GM19328 (cell line): Measurements from ENCODE around the gene ARNT2.

Source experiments
- ATAC-seq: cut with Tn5 transposase; IDR thresholded peaks from one replicate; pipeline ENCODE4 v1.9.1; 2021; ENCODE audit warnings: mild to moderate bottlenecking, moderate library complexity; ENCODE audit not compliant: unreplicated experiment

ARNT2 gene

GRCh38 chr15:80464951-80465625 is 60.9 kb downstream of the ARNT2 start:
- no peak for ATAC-seq

GRCh38 chr15:80465626-80466005 is 61.4 kb downstream of the ARNT2 start:
- no peak for ATAC-seq

- no peak for ATAC-seq
Measured at GRCh38 chr15:80466543-80466942, 62.4 kb downstream of the ARNT2 start.

GRCh38 chr15:80467311-80467714 is 63.1 kb downstream of the ARNT2 start:
- ATAC-seq, result no peak

- ATAC-seq, result no peak
Measured at GRCh38 chr15:80468796-80469195, 64.6 kb downstream of the ARNT2 start.

GRCh38 chr15:80471881-80472280 is 67.7 kb downstream of the ARNT2 start:
- no peak for ATAC-seq

GRCh38 chr15:80473286-80474223 is 69.4 kb downstream of the ARNT2 start:
- no peak for ATAC-seq

- no peak for ATAC-seq
Measured at GRCh38 chr15:80474224-80475215, 70.3 kb downstream of the ARNT2 start.

GRCh38 chr15:80475572-80475971 is 71.4 kb downstream of the ARNT2 start:
- ATAC-seq, result no peak

- ATAC-seq, result no peak
Measured at GRCh38 chr15:80476036-80476435, 71.9 kb downstream of the ARNT2 start.

GRCh38 chr15:80478075-80478474 is 73.9 kb downstream of the ARNT2 start:
- no peak for ATAC-seq

- ATAC-seq, result no peak
Measured at GRCh38 chr15:80479191-80479590, 75.0 kb downstream of the ARNT2 start.

- ATAC-seq, result no peak
Measured at GRCh38 chr15:80480171-80480811, 76.1 kb downstream of the ARNT2 start.

GRCh38 chr15:80480909-80481308 is 76.7 kb downstream of the ARNT2 start:
- no peak for ATAC-seq

GRCh38 chr15:80482696-80483095 is 78.5 kb downstream of the ARNT2 start:
- ATAC-seq, result no peak

GRCh38 chr15:80483725-80484161 is 79.6 kb downstream of the ARNT2 start:
- no peak for ATAC-seq

- ATAC-seq, result no peak
Measured at GRCh38 chr15:80484333-80484864, 80.2 kb downstream of the ARNT2 start.

GRCh38 chr15:80485370-80486164 is 81.4 kb downstream of the ARNT2 start:
- no peak for ATAC-seq

- ATAC-seq, result no peak
Measured at GRCh38 chr15:80487839-80488390, 83.7 kb downstream of the ARNT2 start.
